RPMI7951 (cell line): ENCODE results near the gene NRXN3. TPM values are rescaled to one million over a fixed set of nuclear protein-coding genes. Genes with fewer than 3 reads are reported as not detected.
"Not testable (repeated sequence)": the region's sequence is repeated elsewhere in the genome, so short reads cannot be mapped to it uniquely, and the experiment has no call there.

Source experiments
- DNase-seq: peaks from one replicate; pipeline ENCODE4 v3.0.0-alpha.2; 2012; ENCODE audit warnings: low read depth
- total RNA-seq: library from RNA; depleted of rRNA; stranded (reverse); fragments of >200 nt; shearing (Covaris generic); gene quantifications from 2 replicates; pipeline ENCODE4 v1.2.3, GENCODE V29; 2014

Gene NRXN3
- total RNA-seq, 1 experiment from 2014 or later: 0.24 TPM

DNA sequence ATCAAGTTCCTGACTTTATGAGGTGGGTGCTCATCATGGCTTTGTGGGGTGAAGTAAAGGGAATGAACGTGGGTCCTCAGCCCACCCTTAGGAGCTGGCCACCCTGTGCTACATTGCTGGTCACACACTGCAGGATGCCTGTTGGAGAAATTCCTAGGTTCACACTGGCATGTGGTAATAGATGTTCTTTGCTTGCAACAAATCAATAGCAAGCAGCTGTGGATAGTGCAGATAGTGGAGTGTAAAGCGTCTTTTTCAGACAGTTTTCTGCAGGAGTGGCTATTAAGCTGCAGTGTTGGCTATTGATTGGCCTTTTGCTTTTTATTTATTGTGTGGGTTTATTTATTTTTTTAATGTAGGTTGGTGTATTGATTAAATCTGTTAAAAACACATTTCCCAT, 822.7 kb downstream of the NRXN3 start:
- no peak for DNase-seq

DNA sequence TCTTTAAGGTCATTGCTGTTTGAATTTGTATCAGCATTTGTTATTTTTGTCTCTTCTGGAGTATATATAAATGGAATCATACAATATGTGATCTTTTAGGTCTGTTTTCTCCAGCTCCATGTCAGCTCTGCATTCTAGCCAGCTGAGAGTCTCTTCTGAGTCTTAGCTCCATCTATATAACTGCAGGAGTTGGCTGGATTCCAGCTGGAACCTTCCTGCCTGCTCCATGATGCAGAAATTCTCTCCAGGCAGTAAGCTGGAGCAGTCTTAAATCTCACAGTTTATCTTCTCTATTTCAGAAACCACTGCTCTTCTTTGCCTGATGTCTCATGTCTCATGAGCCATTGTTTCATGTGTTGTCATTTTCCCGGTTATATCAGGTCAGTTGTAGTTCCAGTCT, 827.6 kb downstream of the NRXN3 start:
- no peak for DNase-seq

- no peak for DNase-seq
Observed at GRCh38 chr14:79009286-79009685, 839.1 kb downstream of the NRXN3 start.

- DNase-seq: peak; percentile 6
Observed at GRCh38 chr14:79011091-79011919, 841.1 kb downstream of the NRXN3 start.

DNA sequence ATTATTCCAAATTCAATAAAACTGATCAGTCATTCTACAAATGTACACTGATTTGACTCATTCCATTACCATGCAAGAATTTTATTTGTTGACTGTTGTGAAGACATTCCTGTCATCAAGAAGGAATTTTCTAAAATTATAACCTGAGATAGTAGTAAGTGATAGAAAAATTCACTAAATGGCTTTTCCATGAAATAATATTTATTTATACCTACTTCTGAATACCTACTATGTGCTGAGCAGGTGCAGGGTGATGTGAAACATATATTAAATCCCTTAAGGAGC, 841.7 kb downstream of the NRXN3 start:
- DNase-seq: no peak

GRCh38 chr14:79016828-79017505, 846.8 kb downstream of the NRXN3 start:
- peak; percentile 52 for DNase-seq

DNA sequence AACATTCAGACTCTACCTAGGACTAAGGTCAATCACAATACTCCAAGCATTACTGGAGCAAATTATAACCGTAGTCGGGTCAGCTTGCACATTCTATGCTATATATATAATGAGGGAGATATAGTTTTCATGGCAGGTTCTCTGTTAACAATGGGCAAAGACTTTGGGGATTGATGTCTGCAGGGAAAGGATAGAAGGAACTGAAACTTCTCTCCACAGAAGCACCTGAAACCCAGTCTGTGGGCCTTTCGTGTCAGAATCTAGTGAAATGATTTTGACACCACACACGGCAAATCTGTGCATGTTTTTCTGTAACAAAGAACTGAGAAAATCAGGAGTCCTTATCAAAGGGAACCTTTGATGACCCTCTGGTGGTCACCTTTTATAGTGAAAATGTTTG, 847.4 kb downstream of the NRXN3 start:
- no peak for DNase-seq

DNA sequence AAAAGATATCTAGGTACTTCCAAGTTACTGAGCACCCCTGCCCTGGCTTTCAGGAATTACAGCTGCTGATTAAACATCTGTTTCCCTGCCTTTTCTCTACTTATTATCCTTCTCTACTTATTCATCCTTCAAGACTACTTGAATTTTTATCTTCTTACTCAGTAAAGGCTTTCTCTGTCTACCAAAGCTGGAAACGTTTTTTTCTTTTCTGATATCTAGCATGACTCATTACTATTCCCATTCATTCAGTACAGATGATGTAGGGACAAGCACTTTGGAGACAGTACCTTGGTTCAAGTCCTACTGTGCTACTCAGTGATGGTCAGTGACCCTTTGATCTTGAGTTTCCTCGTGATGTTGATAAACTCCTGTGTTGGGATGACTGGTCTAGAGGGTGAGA, 848.7 kb downstream of the NRXN3 start:
- peak; percentile 15 for DNase-seq

DNA sequence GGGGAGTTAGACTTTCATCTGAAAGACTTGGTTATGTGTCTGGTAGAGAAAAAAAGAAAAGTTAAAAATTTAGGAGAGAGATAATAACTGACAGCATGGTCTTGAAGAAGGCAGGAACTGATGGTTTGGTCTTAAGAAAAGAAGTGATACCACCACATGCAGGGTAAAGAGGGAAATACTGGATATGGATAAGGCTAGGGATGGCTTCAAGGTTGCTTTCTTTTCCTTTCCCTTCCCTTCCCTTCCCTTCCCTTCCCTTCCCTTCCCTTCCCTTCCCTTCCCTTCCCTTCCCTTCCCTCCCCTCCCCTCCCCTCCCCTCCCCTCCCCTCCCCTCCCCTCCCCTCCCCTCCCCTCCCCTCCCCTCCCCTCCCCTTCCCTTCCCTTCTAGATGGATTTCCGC, 849.7 kb downstream of the NRXN3 start:
- not testable (repeated sequence) for DNase-seq

- DNase-seq: no peak
Observed at GRCh38 chr14:79021766-79022165, 851.6 kb downstream of the NRXN3 start.

- no peak for DNase-seq
Observed at GRCh38 chr14:79027138-79027537, 857.0 kb downstream of the NRXN3 start.

DNA sequence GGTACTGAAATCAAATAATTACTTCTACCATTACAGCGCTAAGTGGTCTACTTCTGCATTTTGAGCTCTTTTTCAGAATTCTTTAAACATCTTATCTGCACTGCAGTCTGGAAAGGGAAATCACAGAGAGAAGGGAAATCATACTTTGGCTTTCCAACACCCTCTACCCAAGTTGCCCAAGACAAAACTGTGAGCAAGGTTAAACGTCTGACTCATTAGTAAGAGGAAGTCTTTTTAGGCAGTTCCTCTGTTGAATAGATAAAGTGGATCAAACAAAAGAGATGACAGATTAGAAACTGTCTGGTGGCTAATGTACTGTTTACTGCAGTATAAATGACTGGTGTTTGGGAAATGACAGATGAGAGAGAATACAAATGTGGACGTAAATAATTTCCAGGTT, 858.1 kb downstream of the NRXN3 start:
- DNase-seq: no peak

- no peak for DNase-seq
Observed at GRCh38 chr14:79036441-79036840, 866.3 kb downstream of the NRXN3 start.

DNA sequence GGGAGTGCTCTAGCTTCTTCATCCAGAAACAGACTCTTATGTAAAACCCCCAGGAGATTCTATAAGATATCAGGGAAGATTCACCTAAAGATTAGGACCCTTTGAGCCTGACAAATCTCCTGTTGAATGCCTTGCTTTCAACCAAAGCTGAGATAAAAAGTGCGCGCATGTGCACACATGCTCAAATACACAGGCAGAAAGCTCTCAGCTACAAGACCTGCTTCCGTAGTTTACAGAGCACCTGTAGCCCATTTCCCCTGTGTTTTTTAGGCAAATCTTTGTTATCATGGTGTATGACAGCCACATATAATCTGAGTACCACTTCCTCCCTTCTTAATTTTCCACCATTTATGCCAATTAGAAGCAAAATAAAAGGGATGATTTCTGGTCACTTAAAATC, 866.9 kb downstream of the NRXN3 start:
- DNase-seq: no peak

- no peak for DNase-seq
Observed at GRCh38 chr14:79037593-79037992, 867.4 kb downstream of the NRXN3 start.

DNA sequence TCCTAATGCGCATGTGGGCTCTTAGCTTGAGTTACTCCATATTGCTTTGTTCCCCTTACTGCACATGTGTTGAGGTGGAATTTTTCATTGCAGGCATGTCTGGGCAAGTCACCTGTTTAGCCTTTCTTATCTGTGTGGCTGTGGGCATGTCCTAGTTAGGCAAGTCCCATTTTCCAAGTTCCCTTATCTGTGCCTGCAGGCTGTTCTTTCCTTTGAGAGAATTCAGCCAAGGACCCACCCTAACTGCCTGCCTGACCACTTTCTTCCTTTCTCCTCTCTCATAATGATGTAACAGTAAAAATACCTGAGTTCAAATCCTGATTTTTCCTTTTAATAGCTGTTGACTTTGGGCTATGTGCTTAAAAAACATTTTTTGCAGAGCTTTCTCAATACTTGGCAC, 870.6 kb downstream of the NRXN3 start:
- no peak for DNase-seq

GRCh38 chr14:79043194-79043889, 873.2 kb downstream of the NRXN3 start:
- no peak for DNase-seq

DNA sequence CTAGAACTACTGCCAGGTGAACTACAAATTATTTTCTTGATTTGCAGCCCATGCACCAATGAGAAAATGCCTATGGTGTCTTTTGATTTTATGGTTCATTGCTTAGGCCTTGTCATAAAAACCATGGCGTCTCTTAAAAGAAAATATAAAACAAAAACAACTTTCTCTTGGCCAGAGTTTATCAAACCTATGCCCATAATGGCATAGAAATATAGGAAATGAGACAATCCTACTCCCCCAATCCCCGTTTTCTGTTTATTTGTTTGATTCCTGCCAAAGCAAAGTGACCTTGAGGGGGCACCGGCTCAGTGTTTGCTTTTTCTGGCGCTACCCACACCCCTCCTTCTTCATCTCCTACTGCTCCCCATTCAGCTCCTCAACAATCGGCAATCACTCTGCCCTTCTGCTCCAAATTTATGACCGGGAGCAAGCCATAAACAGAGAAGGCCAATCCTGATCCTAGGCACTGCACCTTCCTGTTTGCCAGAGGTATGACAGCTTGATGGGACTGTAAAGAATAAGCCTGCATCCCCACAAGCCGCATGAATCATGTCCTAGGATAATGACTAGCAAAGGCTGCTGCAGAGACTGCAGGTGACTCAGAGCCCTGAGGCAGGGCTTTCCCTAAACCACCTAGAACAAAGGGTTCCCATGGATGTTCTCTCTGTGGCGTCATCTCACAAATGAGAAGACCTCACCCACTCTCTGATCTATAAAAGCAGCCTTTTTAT, 874.9 kb downstream of the NRXN3 start:
- DNase-seq: peak; percentile 62

- no peak for DNase-seq
Observed at GRCh38 chr14:79050787-79051727, 880.9 kb downstream of the NRXN3 start.

- DNase-seq: no peak
Observed at GRCh38 chr14:79051742-79052141, 881.6 kb downstream of the NRXN3 start.

DNA sequence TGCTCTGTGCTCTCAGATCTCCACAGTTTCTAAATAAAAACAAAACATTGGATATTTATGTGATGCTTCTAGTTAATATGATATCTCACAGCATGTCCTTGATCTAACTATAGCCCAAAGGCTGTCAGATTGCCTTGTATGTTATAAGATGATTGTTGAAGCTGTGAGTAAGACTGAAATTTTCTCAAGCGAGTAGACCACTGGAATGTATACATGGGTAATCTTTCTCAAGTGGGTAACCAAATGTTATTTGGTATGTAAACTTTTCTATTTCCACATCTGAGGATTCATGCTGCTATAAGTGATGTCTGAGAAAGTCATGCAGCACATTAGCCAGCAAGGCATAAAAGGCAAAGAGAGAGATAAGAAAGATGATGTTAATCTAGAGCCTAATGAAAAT, 886.7 kb downstream of the NRXN3 start:
- DNase-seq: no peak
